GM19372 (cell line): ENCODE data around the gene HCRT.

ENCODE experiments used
- ATAC-seq: cut with Tn5 transposase; IDR thresholded peaks from one replicate; pipeline ENCODE4 v1.9.1; 2021; ENCODE audit warnings: mild to moderate bottlenecking, low read depth, moderate library complexity; ENCODE audit not compliant: unreplicated experiment

Gene HCRT

DNA sequence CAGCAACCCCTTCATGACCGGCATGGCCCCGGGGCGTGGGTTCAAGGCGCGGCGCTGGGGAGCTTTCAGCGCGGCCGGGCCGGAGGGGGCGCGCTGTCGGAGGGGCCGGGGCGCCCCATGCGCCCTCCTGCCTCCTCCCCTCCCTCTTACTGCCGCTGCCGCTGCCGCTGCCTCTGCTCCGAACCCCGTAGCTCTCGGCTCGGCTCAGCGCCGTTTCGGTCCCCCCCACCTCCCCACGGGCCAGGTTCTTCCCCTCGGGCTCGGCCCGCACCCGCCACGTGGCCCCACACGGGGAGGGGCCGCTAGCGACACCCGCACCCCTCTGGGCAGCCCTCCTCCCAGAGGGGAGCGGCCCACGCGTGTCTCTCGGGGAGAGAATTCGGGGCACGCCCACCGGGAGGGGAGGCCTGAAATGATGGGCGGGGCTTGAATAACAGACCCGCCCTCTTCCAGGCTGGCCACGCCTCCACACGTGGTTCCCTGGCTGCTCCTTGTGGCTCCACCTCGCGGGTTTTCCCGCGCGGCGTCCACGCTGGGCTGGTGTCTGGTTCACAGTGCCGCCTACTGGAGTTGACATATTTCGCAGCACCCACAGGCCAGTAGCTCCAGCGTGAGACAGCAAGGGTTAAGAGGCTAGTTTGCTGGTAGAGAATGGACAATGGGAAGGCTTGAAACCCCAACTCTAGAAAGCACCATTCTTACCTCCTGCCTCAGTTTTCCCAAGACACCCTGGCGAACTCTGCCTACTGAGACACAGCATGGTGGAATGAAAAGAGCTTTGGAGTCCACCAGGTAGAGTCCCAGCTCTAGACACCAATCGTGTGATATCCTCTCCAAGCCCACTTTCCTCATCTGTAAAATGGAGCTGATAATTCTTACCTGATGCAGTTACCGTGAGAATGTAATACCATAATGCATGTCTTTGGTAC lies 4.1 kb downstream of the HCRT start, which contains the start of gene KCNH4:
Gene KCNH4, minus strand, starts transcription at position 221 of the 929 bp plus-strand sequence. Its CDS starts 197 bp downstream, at position 24.
- peak; percentile 43 for ATAC-seq

DNA sequence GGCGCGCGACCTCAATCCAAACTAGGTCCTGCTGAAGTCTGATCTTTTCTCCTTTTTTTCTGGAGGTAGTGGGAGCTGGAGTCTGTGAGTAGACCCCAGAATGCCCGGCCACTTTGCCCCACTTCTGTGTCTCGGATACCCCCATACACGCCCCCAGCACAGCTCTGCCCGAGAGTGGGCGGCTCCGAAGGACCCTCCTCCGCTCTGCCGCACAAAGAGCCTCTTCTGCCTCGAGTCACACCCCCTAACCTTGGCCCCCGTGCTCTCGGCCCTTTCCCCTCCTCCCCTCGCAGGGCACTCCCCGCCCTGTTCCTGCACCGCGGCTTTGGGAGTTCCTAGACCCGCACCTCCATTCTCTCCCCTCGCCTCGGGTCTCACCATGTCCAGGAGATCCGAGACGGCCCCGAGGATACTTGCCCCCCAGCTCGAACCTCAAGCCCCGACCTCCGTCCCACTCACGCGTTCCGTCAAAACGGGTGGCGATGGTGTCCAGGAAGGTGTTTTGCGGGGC lies 4.8 kb downstream of the HCRT start:
- ATAC-seq: no peak

DNA sequence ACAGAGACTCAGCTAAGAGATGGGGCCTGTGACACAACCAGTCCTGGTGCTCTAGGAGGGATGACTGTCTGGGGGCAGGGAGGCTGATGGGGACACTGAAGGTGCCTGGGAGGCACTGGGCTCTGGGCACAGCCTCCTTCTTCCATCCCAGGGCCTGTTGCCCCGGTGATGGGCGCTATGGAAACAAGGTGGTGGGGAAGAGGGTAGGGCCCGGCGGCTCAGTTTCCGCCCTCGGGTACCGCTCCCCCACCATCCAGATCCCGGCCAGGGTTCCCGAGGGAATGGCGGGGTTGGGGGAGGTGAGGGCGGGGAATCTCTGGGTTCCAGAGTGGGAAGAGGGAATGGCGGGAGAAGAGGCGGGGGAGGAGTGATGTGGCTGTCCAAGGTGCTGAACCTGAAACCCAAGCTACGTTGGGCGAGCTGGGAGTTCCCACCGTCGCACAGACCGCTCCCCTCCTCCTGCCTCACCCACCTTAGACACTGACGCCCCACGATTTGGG lies 5.3 kb downstream of the HCRT start:
- no peak for ATAC-seq

DNA sequence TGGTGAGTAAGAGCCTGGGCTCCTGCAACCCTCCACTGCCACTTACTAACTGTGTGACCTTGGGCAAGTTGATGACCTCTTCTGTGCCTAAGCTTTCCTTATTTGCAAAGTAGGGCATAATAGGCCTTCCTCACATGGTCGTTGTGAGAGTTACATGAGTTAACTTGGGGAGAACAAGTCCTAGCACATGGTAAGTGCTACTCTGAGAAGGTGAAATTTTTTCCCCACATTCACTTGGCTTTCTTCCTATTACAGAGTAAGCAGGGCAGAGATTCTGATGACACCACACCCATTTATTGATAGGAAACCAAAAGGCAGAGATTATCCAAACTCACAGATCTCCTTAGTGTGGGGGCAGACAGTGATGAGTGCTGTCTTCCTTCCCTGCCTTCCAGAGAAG lies 5.9 kb downstream of the HCRT start:
- ATAC-seq: no peak

DNA sequence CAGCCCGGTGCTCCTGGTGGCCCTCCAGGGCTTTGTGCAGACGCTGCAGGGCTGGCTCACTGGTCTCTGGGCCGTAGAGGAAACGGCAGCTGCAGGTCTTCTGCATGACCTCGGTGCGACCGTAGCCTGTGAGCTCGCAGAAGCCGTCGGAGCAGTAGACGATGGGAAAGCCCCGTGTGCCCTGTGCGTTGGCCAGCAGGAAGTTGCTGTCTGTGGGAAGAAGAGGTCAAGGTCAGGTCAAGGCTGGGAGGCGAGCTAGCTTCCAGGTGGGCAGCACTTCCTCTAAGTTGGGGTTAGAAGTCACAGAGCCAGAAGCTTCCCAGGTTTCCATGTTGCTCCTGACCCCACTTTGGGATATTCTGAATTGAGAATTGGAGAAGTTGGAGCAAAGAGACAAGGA lies 6.4 kb downstream of the HCRT start:
- no peak for ATAC-seq

DNA sequence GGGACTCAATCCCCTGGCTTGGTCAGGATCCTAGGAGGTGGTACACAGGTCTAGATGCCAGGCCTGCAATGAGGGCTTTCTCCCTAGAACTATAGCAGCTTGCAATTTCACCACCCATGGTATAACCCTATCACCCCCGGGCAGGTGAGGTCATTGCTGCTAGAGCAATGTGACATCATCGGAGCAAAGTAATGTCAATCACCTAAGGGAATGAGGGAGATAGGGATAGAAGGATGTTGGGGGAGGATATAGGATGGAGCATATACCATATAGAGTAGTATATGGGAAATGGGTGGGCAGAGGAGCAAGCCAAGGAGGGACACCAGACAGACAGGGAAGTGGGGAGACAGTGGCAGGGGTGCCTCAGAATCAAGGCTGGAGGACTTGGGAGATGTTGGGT lies 7.6 kb downstream of the HCRT start:
- no peak for ATAC-seq

DNA sequence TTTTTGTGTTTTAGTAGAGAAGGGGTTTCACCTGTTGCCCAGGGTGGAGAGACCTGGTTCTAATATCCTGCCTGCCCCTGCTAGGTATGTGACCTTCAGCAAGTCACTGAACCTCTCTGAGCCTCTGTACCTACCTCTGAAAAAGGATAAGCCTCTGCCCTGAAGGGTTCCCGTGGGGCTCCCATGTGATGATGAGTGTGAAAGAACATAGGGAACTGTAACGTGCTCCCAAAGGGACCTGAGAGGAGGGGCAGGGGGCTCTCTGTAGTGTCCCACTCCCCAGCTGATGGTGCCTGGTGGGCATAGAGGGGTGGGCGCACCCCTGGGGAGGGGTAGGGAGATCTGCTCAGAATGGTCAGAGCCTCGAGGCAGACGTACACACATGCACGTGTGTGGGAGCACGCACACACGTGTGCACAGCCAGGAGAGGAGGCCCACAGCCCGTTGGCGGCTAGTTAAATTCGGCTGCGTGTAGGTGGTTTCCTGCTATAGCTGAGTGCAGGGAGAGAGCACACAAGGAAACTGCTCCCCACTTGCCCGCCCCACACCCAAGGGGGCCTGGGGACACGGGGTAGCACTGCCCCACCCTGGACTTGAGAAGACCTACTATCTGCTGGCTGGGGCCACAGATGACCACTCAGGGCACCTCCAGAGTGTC lies 11.0 kb downstream of the HCRT start:
- no peak for ATAC-seq

DNA sequence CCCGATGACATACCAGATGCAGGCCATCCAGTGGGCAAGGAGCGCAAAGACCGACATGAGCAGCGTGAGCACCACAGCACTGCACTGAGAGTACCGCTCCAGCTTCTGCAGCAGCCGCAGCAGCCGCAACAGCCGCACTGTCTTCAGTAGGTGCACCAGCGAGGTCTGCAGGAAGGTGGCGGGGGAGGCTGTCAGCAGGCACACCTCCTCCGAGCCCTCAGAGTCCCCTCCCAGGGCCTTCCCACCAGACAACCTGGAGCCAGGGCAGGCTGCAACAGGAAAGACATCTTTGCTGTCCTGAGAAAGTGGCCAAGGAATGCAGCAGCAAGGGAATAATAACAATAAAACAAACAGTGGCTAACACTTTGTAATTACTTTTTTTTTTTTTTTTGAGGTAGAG lies 13.4 kb downstream of the HCRT start:
- ATAC-seq: no peak

DNA sequence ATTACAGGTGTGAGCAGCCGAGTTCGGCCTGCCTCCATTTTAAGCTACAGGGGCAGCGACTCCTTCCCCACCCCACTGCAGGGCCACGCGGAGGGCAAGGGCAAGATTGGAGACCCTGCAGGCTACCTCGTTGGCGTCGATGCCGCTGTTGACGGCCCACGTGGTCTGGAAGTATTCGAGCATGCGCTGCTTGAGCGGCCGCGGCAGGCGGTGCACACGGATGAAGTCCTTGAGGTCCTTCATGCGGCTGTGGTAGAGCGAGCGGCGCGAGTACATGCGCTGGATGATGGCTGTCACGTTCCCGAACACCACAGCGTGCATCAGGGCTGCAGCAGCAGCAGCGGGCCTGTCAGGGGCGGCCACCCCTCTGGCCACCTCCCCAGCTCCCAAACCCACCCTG lies 15.9 kb downstream of the HCRT start:
- no peak for ATAC-seq

DNA sequence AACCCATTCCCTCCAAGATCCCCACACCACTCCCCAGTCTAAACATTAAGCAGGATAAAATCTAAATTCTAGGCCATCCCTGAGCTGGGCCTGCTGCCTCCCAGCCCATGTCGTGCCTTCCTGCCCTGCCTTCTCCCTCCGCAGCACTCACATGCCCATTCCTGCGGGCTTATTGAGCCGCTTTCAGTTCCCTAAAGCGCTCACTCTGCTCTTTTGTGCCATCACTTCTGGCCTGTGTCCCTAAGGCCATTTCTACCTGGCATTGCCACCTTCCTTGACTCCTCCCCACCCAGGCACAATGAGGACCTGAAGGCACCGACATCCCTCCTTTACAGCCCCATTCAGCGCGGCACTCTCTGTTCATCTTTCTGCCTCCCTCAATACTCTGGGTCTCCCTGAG lies 17.4 kb downstream of the HCRT start:
- no peak for ATAC-seq

DNA sequence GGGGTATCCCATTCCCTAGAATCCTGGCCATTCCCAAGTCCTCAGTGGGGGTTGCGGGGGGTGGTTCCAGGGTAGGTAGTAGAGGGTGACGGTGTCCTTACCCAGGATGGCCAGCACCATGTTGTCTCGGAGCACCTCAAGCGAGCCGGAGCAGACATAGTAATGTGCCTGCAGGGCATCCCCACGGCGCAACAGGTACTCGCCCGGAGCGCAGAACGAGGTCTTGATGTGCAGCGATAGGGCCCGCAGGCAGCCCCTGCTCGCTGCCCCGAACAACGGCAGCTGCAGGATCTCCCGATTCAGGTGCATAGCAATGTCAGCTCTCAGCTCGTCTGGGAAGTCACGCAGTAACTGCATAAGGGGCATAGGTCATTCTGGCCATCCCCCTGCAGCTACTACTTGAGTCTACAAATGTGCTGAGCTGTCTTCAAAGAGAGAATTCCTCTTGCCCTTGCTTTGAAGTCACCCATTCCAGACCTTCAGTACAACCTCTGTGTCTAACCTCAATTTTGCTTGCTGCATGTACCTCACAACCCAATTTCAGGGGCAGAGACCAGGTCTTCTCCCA lies 19.0 kb downstream of the HCRT start:
- ATAC-seq: no peak

DNA sequence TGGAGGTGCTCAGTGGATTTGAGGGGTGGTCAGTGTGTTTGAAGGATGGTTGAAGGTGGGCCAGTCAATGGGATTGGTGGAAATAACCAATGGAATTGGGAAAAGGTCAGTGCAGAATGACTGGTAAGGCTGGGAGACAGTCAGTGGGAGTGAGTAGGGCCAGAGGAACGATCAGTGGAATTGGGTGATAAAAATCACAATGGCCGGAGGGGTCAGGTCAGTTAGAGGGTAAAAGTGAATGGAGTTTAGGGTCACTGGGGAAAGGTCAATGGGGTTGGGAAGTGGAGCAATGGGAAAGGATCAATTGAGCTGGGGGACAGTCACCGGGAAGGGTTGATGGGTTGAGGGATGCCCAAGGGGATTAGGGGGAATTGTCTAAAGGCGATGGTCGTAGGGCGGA lies 19.5 kb downstream of the HCRT start:
- ATAC-seq: no peak

DNA sequence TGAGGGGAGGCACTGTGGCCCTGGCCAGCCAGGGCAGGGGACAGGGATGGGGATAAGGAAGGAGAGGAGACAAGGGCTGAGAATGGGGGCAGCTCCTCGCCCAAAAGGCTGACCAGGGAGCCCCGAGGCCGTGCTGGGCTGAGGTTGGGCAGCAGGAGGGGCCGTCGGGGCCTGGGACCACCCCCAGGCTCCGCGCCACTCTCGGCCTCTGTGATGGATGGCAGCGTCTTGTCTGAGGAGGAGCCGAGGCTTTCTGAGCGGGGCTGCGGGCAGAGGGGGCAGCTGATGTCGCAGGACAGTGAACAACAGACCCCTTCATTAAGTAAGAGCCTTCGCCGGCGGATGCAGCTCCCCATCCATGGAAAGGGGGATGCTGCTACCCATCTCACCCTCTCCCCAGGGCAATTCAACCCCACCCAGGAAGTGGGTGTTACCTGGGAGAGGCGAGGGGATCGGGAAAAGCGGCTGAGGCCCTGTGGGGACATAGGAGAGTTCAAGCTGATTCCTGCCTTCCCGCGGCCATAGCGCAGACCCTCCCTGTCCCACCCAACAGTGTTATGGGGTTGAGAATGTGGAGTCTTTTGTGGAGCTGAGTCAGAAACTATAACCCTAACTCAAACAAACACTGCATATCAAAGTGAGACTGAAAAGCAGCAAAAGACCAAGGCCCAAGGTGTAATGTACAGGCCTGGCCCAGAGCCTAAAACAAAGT lies 21.4 kb downstream of the HCRT start:
- no peak for ATAC-seq

DNA sequence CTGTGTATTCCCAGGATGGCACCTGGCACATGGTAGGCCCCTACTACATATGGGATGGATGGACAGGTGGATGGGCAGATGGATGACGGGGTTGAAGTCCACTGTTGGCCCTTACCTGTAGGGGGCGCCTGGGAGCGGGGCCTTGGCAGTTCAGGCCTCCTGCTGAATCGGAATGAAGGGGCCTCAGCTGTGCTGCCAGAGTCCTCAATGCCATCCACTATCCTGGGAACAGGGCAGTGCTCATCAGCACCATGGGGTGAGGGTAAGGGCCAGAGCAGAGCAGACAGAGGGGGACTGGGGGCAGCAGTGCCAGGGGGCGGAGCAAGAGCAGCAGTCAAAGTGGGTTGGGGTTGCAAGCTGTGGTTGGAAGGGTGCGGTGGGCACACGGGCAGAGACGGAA lies 22.1 kb downstream of the HCRT start:
- ATAC-seq: no peak

DNA sequence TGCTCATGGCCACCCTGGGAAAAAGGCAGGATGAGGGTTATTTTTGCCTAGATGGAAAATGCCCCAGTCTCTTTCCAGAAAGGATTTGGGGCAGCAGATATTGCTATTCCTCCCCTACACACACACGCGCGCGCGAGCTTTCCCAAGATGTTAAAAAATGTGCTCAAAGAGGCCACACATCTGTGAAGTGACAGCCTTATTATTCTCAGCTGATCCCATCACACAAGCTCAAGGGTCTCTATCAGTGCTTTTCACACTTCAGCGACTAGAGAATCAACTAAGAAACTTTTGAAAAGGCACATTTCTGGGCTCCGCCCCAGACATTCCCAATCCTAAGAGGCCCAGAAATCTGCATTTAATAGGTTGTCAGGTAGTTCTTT lies 24.7 kb downstream of the HCRT start:
- no peak for ATAC-seq

DNA sequence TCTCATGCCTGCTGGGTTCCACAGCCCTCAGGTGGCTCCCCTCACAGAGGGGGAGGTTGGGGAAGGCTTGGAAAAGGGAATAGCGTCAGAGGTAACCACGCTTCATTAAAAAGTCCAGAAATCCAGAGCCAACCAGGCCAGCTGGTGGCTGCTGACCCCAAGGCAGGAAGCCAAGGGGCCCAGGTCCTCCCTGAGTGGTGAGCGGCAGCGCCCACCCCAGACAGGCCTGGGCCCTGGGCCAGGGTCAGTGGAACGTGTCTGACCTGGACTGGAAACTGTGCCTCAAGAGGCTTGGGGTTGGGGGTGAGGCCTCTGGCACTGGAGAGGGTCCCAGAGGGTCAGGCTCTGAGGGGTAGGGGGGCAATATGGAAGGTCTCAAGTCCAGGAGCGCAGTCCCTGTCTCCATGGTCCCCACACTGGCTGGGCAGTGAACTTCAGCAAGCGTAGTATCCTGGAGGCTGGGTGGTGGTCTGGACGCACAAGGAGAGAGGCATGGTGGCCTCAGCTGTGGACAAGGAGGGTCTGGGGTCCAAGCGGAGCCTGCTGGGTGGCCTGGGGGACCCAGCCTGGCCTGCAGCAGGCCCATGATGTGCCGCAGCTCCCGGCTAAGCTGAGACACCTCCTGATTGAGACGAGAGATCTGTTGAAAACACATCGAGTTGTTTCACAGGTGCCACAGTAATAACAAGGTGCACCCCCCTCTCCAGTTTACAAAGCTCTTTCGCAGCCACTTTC lies 25.3 kb downstream of the HCRT start:
- no peak for ATAC-seq

DNA sequence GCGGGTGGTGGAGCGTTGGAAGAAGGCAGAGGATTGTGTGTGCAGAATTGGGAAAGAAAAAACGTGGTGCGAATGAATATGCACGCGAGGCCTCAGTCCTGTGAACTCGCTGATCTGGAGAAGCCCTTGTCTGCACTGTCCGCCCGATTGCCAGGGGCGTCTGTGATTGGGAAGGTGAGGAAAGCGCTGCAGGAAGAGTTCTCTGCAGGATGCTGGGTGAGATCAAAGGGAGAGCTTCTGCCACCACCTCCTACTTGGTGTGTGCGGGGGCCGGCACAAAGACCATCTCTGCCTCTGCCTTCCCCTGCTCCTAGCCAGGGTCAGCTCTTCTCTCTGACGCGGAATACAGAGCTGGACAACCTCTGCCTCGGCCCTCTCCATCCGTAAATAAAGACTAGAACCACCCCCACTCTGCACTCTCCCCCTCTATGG lies 29.6 kb downstream of the HCRT start:
- no peak for ATAC-seq

DNA sequence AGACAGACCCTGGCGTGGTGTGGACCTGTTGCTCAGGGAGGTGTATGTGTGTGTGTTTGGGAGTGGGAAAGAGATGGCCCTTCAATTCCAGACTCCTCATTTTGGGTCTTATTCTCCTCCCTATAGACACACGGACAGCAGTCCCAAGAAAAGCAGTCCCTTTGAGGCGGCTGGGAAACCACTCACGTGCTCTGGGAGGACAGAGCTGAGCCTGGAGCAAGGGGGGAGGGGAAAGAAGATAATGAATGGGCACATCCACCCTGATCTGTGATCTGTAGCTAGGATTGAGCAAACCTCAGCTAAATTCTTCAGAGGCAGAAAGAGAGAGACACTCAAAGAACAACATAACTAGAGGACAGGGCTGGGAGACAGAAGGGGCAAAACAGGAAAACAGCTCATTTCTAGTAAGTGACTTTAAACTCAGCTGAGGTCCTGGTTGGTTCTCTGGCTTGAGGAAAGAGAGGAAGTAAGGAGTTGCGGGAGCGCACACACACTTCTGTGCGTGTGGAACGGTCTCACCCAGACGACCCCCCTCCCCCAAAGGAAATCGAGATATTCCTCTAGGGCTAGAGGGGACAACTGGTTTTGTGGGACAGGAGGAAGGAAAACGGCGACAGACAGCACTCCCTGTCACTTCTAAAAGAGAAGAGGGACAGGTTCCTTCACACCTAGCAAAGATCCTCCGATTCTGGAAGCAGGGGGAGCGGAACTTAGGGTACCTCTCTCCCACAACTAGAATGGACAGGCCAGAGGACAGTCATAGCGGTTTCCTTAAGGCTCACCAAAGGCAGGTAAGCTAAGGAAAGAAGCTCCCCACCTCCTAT lies 31.1 kb downstream of the HCRT start:
- ATAC-seq: peak; percentile 6
